ENCODE measurements around the gene PPP1R15A. TPM values are rescaled to one million over a fixed set of nuclear protein-coding genes. Genes with fewer than 3 reads are reported as not detected.

Gene PPP1R15A
- total RNA-seq, 1 donor from 2014 or later, result 52.1 TPM

DNA sequence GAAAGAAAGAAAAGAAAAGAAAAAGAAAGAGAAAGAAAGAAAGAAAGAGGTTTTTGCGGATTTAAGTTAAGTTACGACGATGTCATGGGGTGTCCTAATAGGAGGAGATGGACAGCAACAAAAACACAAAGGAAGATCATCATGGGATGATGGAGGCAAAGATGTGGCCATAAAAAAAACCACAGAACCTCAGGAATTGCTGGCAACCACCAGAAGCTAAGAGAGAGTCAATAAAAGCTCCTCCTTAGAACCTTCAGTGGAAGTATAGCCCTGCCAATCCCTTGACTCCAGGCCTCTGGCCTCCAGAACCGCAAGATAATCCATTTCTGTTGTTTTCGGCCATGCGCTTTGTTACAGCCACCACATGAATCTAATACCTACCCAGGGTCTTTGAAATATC is 15.3 kb upstream of the PPP1R15A start:
- Histone ChIP-seq H3K4me3 (no peak overlapping the region), H3K4me1 (no peaks in the 10 kb centered on the region), H3K27me3 (no peaks in the 10 kb centered on the region), H3K9me3 (no peaks in the 10 kb centered on the region), H3K27ac (no peak overlapping the region), H3K36me3 (no peaks in the 10 kb centered on the region)
- no peak for TF ChIP-seq POLR2AphosphoS5 (IDR thresholded peaks at IDR 0.05; ENCODE audit: insufficient read depth in 1 of 2, low read depth in 1 of 2)
- TF ChIP-seq, protein P1, sequence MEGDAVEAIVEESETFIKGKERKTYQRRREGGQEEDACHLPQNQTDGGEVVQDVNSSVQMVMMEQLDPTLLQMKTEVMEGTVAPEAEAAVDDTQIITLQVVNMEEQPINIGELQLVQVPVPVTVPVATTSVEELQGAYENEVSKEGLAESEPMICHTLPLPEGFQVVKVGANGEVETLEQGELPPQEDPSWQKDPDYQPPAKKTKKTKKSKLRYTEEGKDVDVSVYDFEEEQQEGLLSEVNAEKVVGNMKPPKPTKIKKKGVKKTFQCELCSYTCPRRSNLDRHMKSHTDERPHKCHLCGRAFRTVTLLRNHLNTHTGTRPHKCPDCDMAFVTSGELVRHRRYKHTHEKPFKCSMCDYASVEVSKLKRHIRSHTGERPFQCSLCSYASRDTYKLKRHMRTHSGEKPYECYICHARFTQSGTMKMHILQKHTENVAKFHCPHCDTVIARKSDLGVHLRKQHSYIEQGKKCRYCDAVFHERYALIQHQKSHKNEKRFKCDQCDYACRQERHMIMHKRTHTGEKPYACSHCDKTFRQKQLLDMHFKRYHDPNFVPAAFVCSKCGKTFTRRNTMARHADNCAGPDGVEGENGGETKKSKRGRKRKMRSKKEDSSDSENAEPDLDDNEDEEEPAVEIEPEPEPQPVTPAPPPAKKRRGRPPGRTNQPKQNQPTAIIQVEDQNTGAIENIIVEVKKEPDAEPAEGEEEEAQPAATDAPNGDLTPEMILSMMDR (IDR thresholded peaks at IDR 0.05), result no peak
- intact Hi-C loops (cut with DNase I), result no loop called here
- DNase-seq (ENCODE audit: extremely low spot score in 2 of 2), result no peak

- intact Hi-C loops (cut with DNase I), result no loop called here
- Histone ChIP-seq H3K27ac (no peak overlapping the region), H3K4me1 (no peaks in the 10 kb centered on the region), H3K4me3 (no peak overlapping the region), H3K27me3 (no peaks in the 10 kb centered on the region), H3K36me3 (no peaks in the 10 kb centered on the region), H3K9me3 (no peaks in the 10 kb centered on the region)
- TF ChIP-seq, protein P1 (IDR thresholded peaks at IDR 0.05), result no peak
- TF ChIP-seq POLR2AphosphoS5 (IDR thresholded peaks at IDR 0.05; ENCODE audit: insufficient read depth in 1 of 2, low read depth in 1 of 2) (no peak), POLR2A (IDR thresholded peaks at IDR 0.05) (no peak)
- DNase-seq (ENCODE audit: extremely low spot score in 2 of 2), result no peak
Observed at GRCh38 chr19:48858984-48859710, 13.1 kb upstream of the PPP1R15A start.

GRCh38 chr19:48859711-48860572 is 12.3 kb upstream of the PPP1R15A start:
- no peaks in the 10 kb centered on the region for H3K36me3 ChIP-seq
- no peak overlapping the region for H3K4me3 ChIP-seq
- intact Hi-C loops (cut with DNase I), result no loop called here
- no peaks in the 10 kb centered on the region for H3K9me3 ChIP-seq
- no peak overlapping the region for H3K27ac ChIP-seq
- H3K4me1 ChIP-seq, result no peaks in the 10 kb centered on the region
- H3K27me3 ChIP-seq, result no peaks in the 10 kb centered on the region
- DNase-seq (ENCODE audit: extremely low spot score in 2 of 2), result no peak
- TF ChIP-seq POLR2AphosphoS5 (IDR thresholded peaks at IDR 0.05; ENCODE audit: insufficient read depth in 1 of 2, low read depth in 1 of 2), result no peak

DNA sequence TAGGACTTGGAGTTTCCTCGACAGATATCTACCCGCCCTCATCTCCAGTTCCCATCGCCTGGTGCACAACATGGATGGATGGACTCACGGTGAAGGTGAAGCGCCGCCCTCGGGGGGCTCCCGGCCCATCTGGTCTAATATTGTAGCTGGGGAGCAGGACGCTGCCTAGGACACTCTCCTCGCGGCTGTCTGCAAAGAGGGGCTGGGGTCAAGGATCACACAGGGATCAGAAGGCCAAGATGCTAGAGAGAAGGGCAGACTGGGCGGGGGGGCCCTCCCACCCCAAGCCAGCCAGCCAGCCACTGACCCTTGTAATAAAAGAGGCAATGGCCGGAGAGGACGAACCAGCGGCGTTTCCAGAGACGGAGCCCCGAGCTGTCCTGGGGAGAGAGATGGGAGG is 10.9 kb upstream of the PPP1R15A start:
- Histone ChIP-seq H3K9me3 (no peaks in the 10 kb centered on the region), H3K4me1 (peaks cover 2% of the 10 kb centered on the region), H3K27ac (no peak overlapping the region), H3K36me3 (no peaks in the 10 kb centered on the region), H3K4me3 (no peak overlapping the region), H3K27me3 (no peaks in the 10 kb centered on the region)
- TF ChIP-seq, protein P1 (IDR thresholded peaks at IDR 0.05), result no peak
- TF ChIP-seq POLR2AphosphoS5 (IDR thresholded peaks at IDR 0.05; ENCODE audit: insufficient read depth in 1 of 2, low read depth in 1 of 2) (no peak), POLR2A (IDR thresholded peaks at IDR 0.05) (no peak)
- no peak for DNase-seq (ENCODE audit: extremely low spot score in 2 of 2)
- intact Hi-C loops (cut with DNase I), result no loop called here

- DNase-seq (ENCODE audit: extremely low spot score in 2 of 2), result no peak
- Histone ChIP-seq H3K27me3 (no peaks in the 10 kb centered on the region), H3K9me3 (no peaks in the 10 kb centered on the region), H3K4me1 (peaks cover 18% of the 10 kb centered on the region), H3K36me3 (no peaks in the 10 kb centered on the region), H3K4me3 (no peak overlapping the region), H3K27ac (no peak overlapping the region)
- intact Hi-C loops (cut with DNase I), result no loop called here
- TF ChIP-seq, protein P1 (IDR thresholded peaks at IDR 0.05), result no peak
- TF ChIP-seq POLR2AphosphoS5 (IDR thresholded peaks at IDR 0.05; ENCODE audit: insufficient read depth in 1 of 2, low read depth in 1 of 2), result no peak
- TF ChIP-seq POLR2A (IDR thresholded peaks at IDR 0.05), result no peak
Observed at GRCh38 chr19:48862827-48863226, 9.4 kb upstream of the PPP1R15A start.
